SK-N-SH treated with all-trans-retinoic acid at 6 μM for 48 hours (cell line): ENCODE measurements around the gene DENND1A.
A peak's percentile ranks its signal among the peaks of the same experiment; 100 is the strongest.

Experiments
- ATAC-seq: fragments of 200-7000 bp; cut with Tn5 transposase; 3 replicates; pipeline ENCODE4 v1.9.1; 2020; ENCODE audit warnings: mild to moderate bottlenecking, moderate library complexity
- ARNTL ChIP-seq: fragments of 450-650 bp; formaldehyde crosslinking; IDR thresholded peaks from 2 replicates; pipeline ENCODE4 v1.5.0; 2020; ENCODE audit warnings: low read depth, mild to moderate bottlenecking, moderate library complexity, borderline replicate concordance
- BACH2 ChIP-seq: fragments of 250-450 bp; sonication (Bioruptor Pico); IDR thresholded peaks from 2 replicates; pipeline ENCODE4 v1.9.0; 2021; ENCODE audit warnings: mild to moderate bottlenecking, borderline replicate concordance
- ESRRG ChIP-seq: fragments of 250-450 bp; sonication (Bioruptor Pico); IDR thresholded peaks from 2 replicates; pipeline ENCODE4 v1.6.1; 2021; ENCODE audit warnings: mild to moderate bottlenecking
- ISL1 ChIP-seq: fragments of 250-450 bp; sonication (Bioruptor Pico); IDR thresholded peaks from 2 replicates; pipeline ENCODE4 v2.1.2; 2022; ENCODE audit warnings: mild to moderate bottlenecking, moderate library complexity
- PPARA ChIP-seq: fragments of 250-450 bp; sonication (Bioruptor Pico); IDR thresholded peaks from 2 replicates; pipeline ENCODE4 v1.5.0; 2020; ENCODE audit warnings: mild to moderate bottlenecking, borderline replicate concordance
- TSHZ2 ChIP-seq: fragments of 250-450 bp; sonication (Bioruptor Pico); IDR thresholded peaks from 2 replicates; pipeline ENCODE4 v1.5.0; 2020; ENCODE audit warnings: mild to moderate bottlenecking, moderate library complexity
- ZFP3 ChIP-seq: fragments of 250-450 bp; sonication (Bioruptor Pico); IDR thresholded peaks from 2 replicates; pipeline ENCODE4 v1.5.0; 2020; ENCODE audit warnings: mild to moderate bottlenecking, moderate library complexity
- ZFP30 ChIP-seq: fragments of 450-650 bp; formaldehyde crosslinking; IDR thresholded peaks from 2 replicates; pipeline ENCODE4 v1.5.0; 2022; ENCODE audit warnings: mild to moderate bottlenecking, moderate library complexity
- ZNF565 ChIP-seq: fragments of 450-650 bp; formaldehyde crosslinking; conservative IDR thresholded peaks from 2 replicates; pipeline ENCODE4 v1.5.0; 2020; ENCODE audit warnings: low read depth, mild to moderate bottlenecking, moderate library complexity
- ZNF70 ChIP-seq: fragments of 450-650 bp; formaldehyde crosslinking; IDR thresholded peaks from 2 replicates; pipeline ENCODE4 v1.5.0; 2020; ENCODE audit warnings: mild to moderate bottlenecking, moderate library complexity
- TF ChIP-seq, protein P1 (sequence below): fragments of 250-450 bp; sonication (Bioruptor Pico); IDR thresholded peaks from 2 replicates; pipeline ENCODE4 v1.8.0; 2021; ENCODE audit warnings: low read depth, mild to moderate bottlenecking, moderate library complexity, borderline replicate concordance
- TF ChIP-seq, protein P2 (sequence below): fragments of 250-450 bp; sonication (Bioruptor Pico); IDR thresholded peaks from 2 replicates; pipeline ENCODE4 v1.8.0; 2020; ENCODE audit warnings: mild to moderate bottlenecking, moderate library complexity, borderline replicate concordance
- TF ChIP-seq, protein P3 (sequence below): fragments of 250-450 bp; sonication (Bioruptor Pico); IDR thresholded peaks from 2 replicates; pipeline ENCODE4 v1.5.1; 2020; ENCODE audit warnings: low read depth, mild to moderate bottlenecking, moderate library complexity

The DENND1A gene

GRCh38 chr9:123354806-123355508 lies 575.0 kb downstream of the DENND1A start (continued):
- TF ChIP-seq TSHZ2 (CRISPR knock-in tag) (no peak), ZFP3 (CRISPR knock-in tag) (no peak), BACH2 (CRISPR knock-in tag) (no peak), PPARA (no peak), ESRRG (CRISPR knock-in tag) (no peak)

GRCh38 chr9:123353984-123354591 lies 575.8 kb downstream of the DENND1A start:
- ATAC-seq: peak; percentile 90
- TF ChIP-seq ZFP30 (CRISPR knock-in tag): no peak
- no peak for TF ChIP-seq ZNF565
- TF ChIP-seq, protein P1, sequence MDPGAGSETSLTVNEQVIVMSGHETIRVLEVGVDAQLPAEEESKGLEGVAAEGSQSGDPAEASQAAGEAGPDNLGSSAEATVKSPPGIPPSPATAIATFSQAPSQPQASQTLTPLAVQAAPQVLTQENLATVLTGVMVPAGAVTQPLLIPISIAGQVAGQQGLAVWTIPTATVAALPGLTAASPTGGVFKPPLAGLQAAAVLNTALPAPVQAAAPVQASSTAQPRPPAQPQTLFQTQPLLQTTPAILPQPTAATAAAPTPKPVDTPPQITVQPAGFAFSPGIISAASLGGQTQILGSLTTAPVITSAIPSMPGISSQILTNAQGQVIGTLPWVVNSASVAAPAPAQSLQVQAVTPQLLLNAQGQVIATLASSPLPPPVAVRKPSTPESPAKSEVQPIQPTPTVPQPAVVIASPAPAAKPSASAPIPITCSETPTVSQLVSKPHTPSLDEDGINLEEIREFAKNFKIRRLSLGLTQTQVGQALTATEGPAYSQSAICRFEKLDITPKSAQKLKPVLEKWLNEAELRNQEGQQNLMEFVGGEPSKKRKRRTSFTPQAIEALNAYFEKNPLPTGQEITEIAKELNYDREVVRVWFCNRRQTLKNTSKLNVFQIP (CRISPR knock-in tag): no peak
- no peak for TF ChIP-seq ISL1 (CRISPR knock-in tag)
- TF ChIP-seq, protein P2, sequence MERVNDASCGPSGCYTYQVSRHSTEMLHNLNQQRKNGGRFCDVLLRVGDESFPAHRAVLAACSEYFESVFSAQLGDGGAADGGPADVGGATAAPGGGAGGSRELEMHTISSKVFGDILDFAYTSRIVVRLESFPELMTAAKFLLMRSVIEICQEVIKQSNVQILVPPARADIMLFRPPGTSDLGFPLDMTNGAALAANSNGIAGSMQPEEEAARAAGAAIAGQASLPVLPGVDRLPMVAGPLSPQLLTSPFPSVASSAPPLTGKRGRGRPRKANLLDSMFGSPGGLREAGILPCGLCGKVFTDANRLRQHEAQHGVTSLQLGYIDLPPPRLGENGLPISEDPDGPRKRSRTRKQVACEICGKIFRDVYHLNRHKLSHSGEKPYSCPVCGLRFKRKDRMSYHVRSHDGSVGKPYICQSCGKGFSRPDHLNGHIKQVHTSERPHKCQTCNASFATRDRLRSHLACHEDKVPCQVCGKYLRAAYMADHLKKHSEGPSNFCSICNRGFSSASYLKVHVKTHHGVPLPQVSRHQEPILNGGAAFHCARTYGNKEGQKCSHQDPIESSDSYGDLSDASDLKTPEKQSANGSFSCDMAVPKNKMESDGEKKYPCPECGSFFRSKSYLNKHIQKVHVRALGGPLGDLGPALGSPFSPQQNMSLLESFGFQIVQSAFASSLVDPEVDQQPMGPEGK (CRISPR knock-in tag): no peak
- no peak for TF ChIP-seq ZNF70
- no peak for TF ChIP-seq PPARA
- no peak for TF ChIP-seq ESRRG (CRISPR knock-in tag)
- no peak for TF ChIP-seq ZFP3 (CRISPR knock-in tag)
- no peak for TF ChIP-seq ARNTL (CRISPR knock-in tag)

GRCh38 chr9:123353041-123353440 lies 576.9 kb downstream of the DENND1A start:
- no peak for ATAC-seq
- TF ChIP-seq, protein P3, sequence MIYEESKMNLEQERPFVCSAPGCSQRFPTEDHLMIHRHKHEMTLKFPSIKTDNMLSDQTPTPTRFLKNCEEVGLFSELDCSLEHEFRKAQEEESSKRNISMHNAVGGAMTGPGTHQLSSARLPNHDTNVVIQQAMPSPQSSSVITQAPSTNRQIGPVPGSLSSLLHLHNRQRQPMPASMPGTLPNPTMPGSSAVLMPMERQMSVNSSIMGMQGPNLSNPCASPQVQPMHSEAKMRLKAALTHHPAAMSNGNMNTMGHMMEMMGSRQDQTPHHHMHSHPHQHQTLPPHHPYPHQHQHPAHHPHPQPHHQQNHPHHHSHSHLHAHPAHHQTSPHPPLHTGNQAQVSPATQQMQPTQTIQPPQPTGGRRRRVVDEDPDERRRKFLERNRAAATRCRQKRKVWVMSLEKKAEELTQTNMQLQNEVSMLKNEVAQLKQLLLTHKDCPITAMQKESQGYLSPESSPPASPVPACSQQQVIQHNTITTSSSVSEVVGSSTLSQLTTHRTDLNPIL: no peak
- TF ChIP-seq, protein P2 (CRISPR knock-in tag): no peak
- TF ChIP-seq ZFP30 (CRISPR knock-in tag) (no peak), ZFP3 (CRISPR knock-in tag) (no peak)
- TF ChIP-seq, protein P1 (CRISPR knock-in tag): no peak
